ENCODE measurements around the gene MICAL3.
"Not testable (repeated sequence)": the region's sequence is repeated elsewhere in the genome, so short reads cannot be mapped to it uniquely, and the experiment has no call there.

- not testable (repeated sequence) for TF ChIP-seq ZNF274 (IDR thresholded peaks at IDR 0.05; ENCODE audit: low read depth, low read length); YY1 (IDR thresholded peaks at IDR 0.05; ENCODE audit: insufficient read depth, insufficient read length); SUZ12 (IDR thresholded peaks at IDR 0.05; ENCODE audit: extremely low read depth, insufficient read depth, insufficient read length)
Measured at GRCh38 chr22:17992976-17993375, 31.4 kb downstream of the MICAL3 start.

Measured in NT2/D1 (cell line).